Panc1 (cell line): Measurements from ENCODE around the gene ESR1.

Experiments
- POLR2AphosphoS5 ChIP-seq: IDR thresholded peaks from 2 replicates; pipeline ENCODE4 v1.6.1; 2012; ENCODE audit warnings: mild to moderate bottlenecking, low read depth, low read length, moderate library complexity
- TF ChIP-seq, protein P1 (sequence below): fragments of 450-650 bp; IDR thresholded peaks from 2 replicates; pipeline ENCODE4 v1.5.1; 2017; ENCODE audit warnings: mild to moderate bottlenecking

DNA sequence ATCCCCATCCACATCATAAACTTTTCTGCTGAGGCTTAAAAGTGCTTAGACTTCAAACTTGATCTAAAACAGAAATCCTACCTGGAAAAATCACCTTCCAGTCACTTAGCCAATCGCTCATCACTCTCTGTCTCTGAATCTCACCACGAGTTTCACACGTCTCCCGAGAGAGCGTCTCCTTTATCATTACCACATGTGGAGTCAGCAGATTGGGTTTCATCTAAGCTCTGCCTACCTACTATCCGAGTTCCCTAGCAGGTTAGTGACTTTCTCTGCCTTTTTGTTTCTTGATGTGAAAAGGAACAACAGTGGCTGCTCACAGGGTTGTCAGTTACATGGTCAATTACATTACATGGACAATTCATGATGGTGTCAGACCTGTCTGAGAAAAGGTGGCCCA lies 286.2 kb downstream of the ESR1 start:
- no peak for TF ChIP-seq POLR2AphosphoS5
- TF ChIP-seq, protein P1, sequence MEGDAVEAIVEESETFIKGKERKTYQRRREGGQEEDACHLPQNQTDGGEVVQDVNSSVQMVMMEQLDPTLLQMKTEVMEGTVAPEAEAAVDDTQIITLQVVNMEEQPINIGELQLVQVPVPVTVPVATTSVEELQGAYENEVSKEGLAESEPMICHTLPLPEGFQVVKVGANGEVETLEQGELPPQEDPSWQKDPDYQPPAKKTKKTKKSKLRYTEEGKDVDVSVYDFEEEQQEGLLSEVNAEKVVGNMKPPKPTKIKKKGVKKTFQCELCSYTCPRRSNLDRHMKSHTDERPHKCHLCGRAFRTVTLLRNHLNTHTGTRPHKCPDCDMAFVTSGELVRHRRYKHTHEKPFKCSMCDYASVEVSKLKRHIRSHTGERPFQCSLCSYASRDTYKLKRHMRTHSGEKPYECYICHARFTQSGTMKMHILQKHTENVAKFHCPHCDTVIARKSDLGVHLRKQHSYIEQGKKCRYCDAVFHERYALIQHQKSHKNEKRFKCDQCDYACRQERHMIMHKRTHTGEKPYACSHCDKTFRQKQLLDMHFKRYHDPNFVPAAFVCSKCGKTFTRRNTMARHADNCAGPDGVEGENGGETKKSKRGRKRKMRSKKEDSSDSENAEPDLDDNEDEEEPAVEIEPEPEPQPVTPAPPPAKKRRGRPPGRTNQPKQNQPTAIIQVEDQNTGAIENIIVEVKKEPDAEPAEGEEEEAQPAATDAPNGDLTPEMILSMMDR = no peak
